Choroid plexus epithelial cell (primary cell): ENCODE data around the gene COL26A1.

ENCODE experiments used
- DNase-seq: peaks from one replicate; pipeline ENCODE4 v3.0.0-alpha.2; 2010; ENCODE audit warnings: low read depth
- H3K4me3 ChIP-seq: 2 replicates; pipeline ENCODE4 v1.5.1; 2011; ENCODE audit warnings: low read depth, mild to moderate bottlenecking, control low read depth, low read length, moderate library complexity
- CTCF ChIP-seq: conservative IDR thresholded peaks from 2 replicates; pipeline ENCODE4 v1.5.1; 2011; ENCODE audit warnings: low read depth, mild to moderate bottlenecking, control low read depth, inconsistent platforms, low read length, moderate library complexity

Gene COL26A1

GRCh38 chr7:101522021-101522420, 159.3 kb downstream of the COL26A1 start:
- no peak for TF ChIP-seq CTCF
- no peak for DNase-seq
- H3K4me3 ChIP-seq, result no peak overlapping the region

- H3K4me3 ChIP-seq, result no peak overlapping the region
- no peak for TF ChIP-seq CTCF
- no peak for DNase-seq
These were observed 165.4 kb downstream of the COL26A1 start for GRCh38 chr7:101527844-101528667.

- no peak for DNase-seq
- TF ChIP-seq CTCF, result no peak
- H3K4me3 ChIP-seq, result no peak overlapping the region
These were observed 166.9 kb downstream of the COL26A1 start for GRCh38 chr7:101529560-101529959.

- no peak overlapping the region for H3K4me3 ChIP-seq
- DNase-seq, result no peak
- TF ChIP-seq CTCF, result no peak
These were observed 169.2 kb downstream of the COL26A1 start for GRCh38 chr7:101531726-101532357.

- DNase-seq, result no peak
- no peak for TF ChIP-seq CTCF
These were observed 169.9 kb downstream of the COL26A1 start for GRCh38 chr7:101532400-101533102.

GRCh38 chr7:101533103-101533465, 170.4 kb downstream of the COL26A1 start:
- H3K4me3 ChIP-seq, result no peak overlapping the region
- DNase-seq, result no peak
- TF ChIP-seq CTCF, result no peak

More at GRCh38 chr7:101532400-101533102, 169.9 kb downstream of the COL26A1 start:
- H3K4me3 ChIP-seq, result no peak overlapping the region
